Keratinocyte (primary cell): ENCODE data around the gene MDH2.

ENCODE experiments used
- EZH2 ChIP-seq: IDR thresholded peaks from one replicate; pipeline ENCODE4 v1.6.1; 2012; ENCODE audit warnings: inconsistent platforms, mild to moderate bottlenecking, low read length, moderate library complexity
- TF ChIP-seq, protein P1 (sequence below), 3 experiments: IDR thresholded peaks in 1 of 3; conservative IDR thresholded peaks in 1 of 3; optimal IDR thresholded peaks in 1 of 3; 2 replicates in 2 of 3; 3 replicates in 1 of 3; pipeline versions ENCODE3 to v1.5.1; 2011; ENCODE audit warnings: low read length in 3 of 3, mild to moderate bottlenecking in 3 of 3, moderate library complexity in 2 of 3, control low read depth in 1 of 3, inconsistent platforms in 1 of 3; ENCODE audit not compliant: insufficient read depth in 2 of 3; ENCODE audit errors: extremely low read depth in 1 of 3

DNA sequence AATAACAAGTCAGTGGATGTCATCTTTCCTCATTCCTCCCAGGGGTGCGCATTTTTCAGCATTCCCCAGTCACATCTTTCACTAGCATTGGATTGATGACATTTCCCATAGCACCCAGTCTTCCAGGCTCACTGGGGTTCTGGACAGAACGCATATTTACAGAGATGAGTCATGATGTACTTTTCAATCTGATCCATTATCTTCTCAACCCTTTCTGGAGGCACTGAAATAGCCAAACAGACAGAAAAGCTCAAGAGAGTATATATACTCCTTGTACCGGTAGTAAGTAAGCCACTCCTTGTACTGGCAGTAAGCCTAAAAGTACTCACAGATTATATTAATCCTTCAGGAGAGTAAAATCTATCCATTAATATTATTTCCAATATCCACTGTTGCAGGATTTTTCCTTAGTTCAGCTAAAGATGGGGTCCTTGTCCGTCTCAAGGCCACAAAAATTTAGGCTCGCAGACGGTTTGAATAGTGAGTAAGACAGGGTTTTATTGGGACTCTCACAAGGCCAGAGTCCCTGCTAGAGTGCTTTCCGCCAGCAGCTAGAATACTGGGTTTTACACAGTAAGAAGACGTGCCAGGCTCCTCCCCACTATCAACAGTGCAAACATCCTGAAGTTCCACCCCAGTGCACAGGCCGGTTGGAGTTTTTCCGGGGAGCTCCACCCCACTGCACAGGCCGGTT lies 60.8 kb downstream of the MDH2 start:
- TF ChIP-seq, protein P1, sequence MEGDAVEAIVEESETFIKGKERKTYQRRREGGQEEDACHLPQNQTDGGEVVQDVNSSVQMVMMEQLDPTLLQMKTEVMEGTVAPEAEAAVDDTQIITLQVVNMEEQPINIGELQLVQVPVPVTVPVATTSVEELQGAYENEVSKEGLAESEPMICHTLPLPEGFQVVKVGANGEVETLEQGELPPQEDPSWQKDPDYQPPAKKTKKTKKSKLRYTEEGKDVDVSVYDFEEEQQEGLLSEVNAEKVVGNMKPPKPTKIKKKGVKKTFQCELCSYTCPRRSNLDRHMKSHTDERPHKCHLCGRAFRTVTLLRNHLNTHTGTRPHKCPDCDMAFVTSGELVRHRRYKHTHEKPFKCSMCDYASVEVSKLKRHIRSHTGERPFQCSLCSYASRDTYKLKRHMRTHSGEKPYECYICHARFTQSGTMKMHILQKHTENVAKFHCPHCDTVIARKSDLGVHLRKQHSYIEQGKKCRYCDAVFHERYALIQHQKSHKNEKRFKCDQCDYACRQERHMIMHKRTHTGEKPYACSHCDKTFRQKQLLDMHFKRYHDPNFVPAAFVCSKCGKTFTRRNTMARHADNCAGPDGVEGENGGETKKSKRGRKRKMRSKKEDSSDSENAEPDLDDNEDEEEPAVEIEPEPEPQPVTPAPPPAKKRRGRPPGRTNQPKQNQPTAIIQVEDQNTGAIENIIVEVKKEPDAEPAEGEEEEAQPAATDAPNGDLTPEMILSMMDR (optimal IDR thresholded peaks at IDR 0.05 in 1 of 3, IDR thresholded peaks at IDR 0.05 in 1 of 3, conservative IDR thresholded peaks at IDR 0.05 in 1 of 3; ENCODE audit: extremely low read depth in 1 of 3, insufficient read depth in 2 of 3, low read length in 3 of 3), result no peak
- TF ChIP-seq EZH2, result no peak
